ENCODE data around the gene FOXP1. TPM values are rescaled to one million over a fixed set of nuclear protein-coding genes. Genes with fewer than 3 reads are reported as not detected.
A peak's percentile ranks its signal among the peaks of the same experiment; 100 is the strongest.

Gene FOXP1
- total RNA-seq, 1 experiment from 2014 or later, result 35.9 TPM

GRCh38 chr3:71399478-71399877 lies 184.1 kb downstream of the FOXP1 start:
- no peak for DNase-seq (ENCODE audit: low read depth)

- no peak for DNase-seq (ENCODE audit: low read depth)
Measured at GRCh38 chr3:71398157-71398836, 185.2 kb downstream of the FOXP1 start.

GRCh38 chr3:71397726-71398125 lies 185.8 kb downstream of the FOXP1 start:
- no peak for DNase-seq (ENCODE audit: low read depth)

- peak; percentile 36 for DNase-seq (ENCODE audit: low read depth)
Measured at GRCh38 chr3:71397046-71397445, 186.5 kb downstream of the FOXP1 start.

GRCh38 chr3:71395927-71396695 lies 187.4 kb downstream of the FOXP1 start:
- peak; percentile 44 for DNase-seq (ENCODE audit: low read depth)

- no peak for DNase-seq (ENCODE audit: low read depth)
Measured at GRCh38 chr3:71395470-71395869, 188.1 kb downstream of the FOXP1 start.

GRCh38 chr3:71393745-71394144 lies 189.8 kb downstream of the FOXP1 start:
- no peak for DNase-seq (ENCODE audit: low read depth)

- no peak for DNase-seq (ENCODE audit: low read depth)
Measured at GRCh38 chr3:71393093-71393492, 190.4 kb downstream of the FOXP1 start.

GRCh38 chr3:71392251-71392650 lies 191.3 kb downstream of the FOXP1 start:
- DNase-seq (ENCODE audit: low read depth), result no peak

- no peak for DNase-seq (ENCODE audit: low read depth)
Measured at GRCh38 chr3:71391361-71391760, 192.2 kb downstream of the FOXP1 start.

GRCh38 chr3:71389911-71390573 lies 193.5 kb downstream of the FOXP1 start:
- DNase-seq (ENCODE audit: low read depth), result no peak

- no peak for DNase-seq (ENCODE audit: low read depth)
Measured at GRCh38 chr3:71389191-71389590, 194.3 kb downstream of the FOXP1 start.

GRCh38 chr3:71388535-71389120 lies 194.9 kb downstream of the FOXP1 start:
- no peak for DNase-seq (ENCODE audit: low read depth)

GRCh38 chr3:71387586-71387985 lies 195.9 kb downstream of the FOXP1 start:
- no peak for DNase-seq (ENCODE audit: low read depth)

- DNase-seq (ENCODE audit: low read depth), result no peak
Measured at GRCh38 chr3:71384837-71385716, 198.5 kb downstream of the FOXP1 start.

- DNase-seq (ENCODE audit: low read depth), result no peak
Measured at GRCh38 chr3:71384388-71384787, 199.1 kb downstream of the FOXP1 start.

GRCh38 chr3:71380096-71380495 lies 203.4 kb downstream of the FOXP1 start:
- DNase-seq (ENCODE audit: low read depth), result no peak

- no peak for DNase-seq (ENCODE audit: low read depth)
Measured at GRCh38 chr3:71378509-71378908, 205.0 kb downstream of the FOXP1 start.

GRCh38 chr3:71376911-71377310 lies 206.6 kb downstream of the FOXP1 start:
- DNase-seq (ENCODE audit: low read depth), result no peak

- no peak for DNase-seq (ENCODE audit: low read depth)
Measured at GRCh38 chr3:71376503-71376902, 207.0 kb downstream of the FOXP1 start.

- DNase-seq (ENCODE audit: low read depth), result no peak
Measured at GRCh38 chr3:71374582-71374981, 208.9 kb downstream of the FOXP1 start.
